Measurements from ENCODE around the gene REV3L.
"Not testable (repeated sequence)": the region's sequence is repeated elsewhere in the genome, so short reads cannot be mapped to it uniquely, and the experiment has no call there.

The REV3L gene

DNA sequence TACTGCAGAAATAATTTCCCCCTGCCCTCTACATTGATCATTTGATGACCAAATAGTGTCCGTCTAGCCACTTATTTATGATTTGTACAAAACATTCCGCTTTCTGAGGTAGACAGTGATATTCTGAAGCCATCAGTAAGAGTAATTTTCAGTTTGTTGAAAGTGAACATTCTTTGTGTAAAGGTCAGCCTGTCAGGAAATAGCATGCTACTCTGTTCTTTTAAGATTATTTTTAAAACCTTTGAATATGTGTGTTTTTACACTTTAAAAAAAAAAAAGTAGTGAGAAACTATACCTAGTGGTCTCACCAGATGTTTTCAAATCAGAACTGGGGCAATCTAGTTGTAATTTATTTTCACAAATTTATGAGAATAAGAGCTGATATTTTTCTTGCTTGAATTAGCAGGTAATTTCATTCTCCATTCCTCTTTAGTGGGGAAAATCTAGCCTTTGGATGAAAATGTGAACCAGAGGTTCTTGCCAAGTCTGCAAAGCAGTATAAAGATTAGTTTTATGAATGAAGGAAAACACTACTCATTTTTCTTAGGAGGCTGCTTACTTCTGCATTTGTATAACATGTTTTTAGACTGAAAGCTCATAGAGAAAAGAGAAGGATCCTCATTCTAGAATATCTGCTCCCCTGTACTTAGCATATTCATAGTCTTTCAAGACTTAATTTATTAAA lies 12.1 kb upstream of the REV3L start:
- no peak for DNase-seq (ENCODE audit: low read depth)

DNA sequence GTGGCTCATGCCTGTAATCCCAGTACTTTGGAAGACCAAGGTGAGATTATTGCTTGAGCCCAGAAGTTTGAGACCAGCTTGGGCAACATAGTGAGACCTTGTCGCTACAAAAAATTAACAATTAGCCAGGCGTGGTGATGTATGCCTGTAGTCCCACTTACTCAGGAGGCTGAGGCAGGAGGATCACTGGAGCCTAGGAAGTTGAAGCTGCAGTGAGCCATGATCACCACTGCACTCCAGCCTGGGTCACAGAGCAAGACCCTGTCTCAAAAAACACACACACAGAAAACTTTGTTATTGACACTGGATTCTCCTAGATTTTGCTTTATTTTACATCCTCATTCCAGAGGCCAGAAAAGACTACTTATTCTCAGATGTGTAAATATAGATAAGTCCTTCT lies 9.5 kb upstream of the REV3L start:
- DNase-seq (ENCODE audit: low read depth) = no peak

DNA sequence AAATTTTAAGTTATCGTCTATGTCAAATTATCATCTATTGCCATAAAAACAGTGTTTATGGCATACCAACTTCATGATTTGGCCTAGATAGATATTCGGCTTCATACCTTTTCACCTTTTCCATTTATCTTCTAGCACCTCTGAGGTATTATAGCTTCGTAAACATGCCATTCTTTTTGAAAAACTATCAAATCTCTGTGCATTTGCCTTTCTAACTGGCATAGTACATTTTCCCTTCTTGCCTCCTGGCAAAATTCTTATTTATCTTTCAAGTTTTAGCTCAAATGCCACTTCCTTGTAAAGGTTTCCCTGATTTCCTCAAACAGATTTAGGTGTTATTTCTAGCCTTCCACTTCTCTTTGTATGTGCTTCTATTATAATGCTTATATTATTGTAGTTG lies 7.0 kb upstream of the REV3L start:
- no peak for DNase-seq (ENCODE audit: low read depth)

DNA sequence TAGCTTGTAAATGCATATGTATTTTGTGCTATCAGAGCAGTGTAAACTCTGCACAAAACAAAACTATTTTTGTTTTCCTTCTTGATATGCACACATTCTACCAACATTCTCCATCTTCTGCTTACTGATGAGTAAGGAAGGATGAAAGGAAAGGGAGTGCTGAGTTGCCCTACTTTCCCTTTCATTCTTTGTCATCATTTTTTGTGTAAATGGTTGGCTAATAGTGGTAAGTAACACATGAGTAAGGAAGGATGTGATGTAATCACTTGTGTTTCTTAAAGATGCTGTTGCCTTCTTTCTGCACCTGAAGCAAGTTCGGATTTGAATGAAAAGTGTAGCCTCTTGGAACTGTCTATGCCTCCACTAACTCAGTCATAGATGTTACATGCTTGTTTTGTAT lies 4.6 kb upstream of the REV3L start:
- no peak for DNase-seq (ENCODE audit: low read depth)

DNA sequence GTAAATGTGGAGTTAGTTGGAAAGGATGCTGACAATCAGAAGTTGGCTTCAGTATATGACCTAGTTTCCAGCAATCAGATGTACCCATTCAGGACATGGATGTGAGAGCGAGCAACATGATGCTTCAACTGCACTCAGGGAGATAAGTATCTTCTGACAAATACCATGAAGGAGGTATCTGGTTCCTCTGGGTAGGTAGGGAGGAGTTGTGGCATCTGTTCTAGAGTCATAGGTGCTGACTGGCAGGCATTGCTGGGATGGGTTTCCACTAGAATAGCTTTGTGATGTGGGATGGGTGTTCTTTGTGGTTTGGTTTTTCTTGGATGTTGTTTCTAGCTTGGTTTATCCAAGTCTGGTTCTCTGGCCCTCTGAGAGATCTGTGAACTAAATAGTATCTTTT lies 3.9 kb upstream of the REV3L start:
- DNase-seq (ENCODE audit: low read depth) = no peak

DNA sequence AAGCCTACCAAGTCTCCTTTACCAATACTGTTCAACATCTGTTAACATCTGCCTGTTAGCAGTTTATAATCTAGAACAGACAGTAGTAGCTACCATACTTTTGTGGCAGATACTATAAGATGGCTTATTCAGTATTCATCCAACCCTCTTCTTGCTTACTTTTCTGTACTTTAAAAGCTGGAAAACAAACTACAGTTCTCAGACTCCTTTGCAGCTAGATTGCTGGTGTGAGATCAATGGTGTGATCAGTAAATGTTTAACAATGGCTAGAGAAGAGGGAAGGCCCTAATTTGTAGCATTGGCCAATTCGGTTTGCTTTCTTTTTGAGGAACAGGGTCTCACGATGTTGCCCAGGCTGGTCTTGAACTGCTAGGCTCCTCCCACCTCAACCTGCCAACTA lies 3.5 kb upstream of the REV3L start:
- no peak for DNase-seq (ENCODE audit: low read depth)

DNA sequence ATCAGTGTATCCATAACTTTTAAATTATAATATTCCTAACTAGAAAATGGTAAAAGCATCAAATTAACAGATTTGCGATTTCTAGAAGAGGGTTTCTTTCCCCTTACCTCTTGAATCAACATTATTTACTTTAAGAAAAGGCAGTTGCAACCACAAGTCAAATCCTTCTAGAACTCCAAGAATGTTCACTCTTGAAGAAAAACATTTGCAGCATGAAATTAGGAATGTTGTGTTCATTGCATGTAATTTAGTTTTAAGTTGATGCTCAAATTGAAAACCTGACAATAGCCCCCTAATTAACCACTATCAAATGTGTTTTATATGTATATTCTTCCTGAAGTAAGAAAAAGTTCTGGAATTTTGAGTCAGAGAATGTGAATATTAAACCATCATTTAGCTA lies 2.3 kb upstream of the REV3L start:
- DNase-seq (ENCODE audit: low read depth) = no peak

DNA sequence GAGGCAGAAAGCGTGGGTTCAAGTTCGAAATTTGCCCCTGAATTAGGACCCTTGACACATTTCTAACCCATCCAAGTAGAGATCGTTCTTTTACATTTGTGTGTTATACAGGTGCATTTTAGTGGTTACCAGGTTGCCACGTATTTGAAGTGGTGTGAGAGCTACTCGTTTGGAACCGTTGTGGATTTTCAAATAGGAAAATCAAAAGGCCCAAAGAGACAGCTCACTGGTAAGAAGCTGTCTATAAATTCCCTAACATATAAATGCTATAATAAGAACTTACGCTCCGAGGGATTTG lies 1.6 kb upstream of the REV3L start:
- DNase-seq (ENCODE audit: low read depth) = no peak

DNA sequence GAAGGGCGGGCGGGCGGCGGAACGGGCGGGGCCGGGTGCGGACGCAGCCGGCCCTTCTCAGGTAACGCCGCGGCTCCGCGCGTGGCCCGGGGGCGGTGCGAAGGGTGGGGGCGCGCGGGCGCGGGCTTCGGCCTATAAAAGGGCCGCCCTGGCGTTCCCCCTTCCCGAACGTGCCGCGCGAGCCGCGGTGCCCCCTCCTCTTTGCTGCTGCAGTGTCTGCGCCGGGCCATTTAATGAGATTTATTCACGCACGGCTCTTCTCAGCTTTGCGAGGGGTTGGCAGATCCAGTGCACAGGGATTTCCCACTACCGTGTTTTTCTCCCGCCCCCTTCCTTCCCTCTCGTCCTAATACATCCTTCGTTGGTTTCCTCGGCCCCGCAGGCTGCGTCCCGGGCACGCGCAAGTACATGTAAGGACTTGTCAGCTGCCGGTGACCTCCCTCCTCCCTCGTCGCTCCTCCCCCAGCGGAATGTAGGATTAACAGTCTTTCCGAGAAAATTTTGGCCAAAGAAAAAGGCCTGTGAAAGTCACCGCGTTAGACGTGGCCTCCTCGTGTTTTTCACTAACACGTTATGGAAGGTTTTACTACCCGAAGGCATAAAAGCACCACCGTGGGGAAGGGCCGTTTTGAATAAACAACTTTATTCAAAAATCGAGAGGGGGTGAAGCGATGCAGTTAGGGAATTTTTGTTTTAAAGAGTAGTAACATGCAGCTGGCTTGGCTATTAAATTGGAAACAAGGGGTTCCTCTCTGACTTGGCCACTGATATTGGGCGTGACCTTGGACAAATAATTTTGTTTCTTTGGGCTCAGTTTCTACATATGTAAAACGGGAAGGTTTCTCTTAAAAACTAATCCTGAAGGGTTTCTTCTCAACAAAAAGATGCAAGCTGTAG lies 966 bp upstream of the REV3L start:
- DNase-seq (ENCODE audit: low read depth) = peak; percentile 57

DNA sequence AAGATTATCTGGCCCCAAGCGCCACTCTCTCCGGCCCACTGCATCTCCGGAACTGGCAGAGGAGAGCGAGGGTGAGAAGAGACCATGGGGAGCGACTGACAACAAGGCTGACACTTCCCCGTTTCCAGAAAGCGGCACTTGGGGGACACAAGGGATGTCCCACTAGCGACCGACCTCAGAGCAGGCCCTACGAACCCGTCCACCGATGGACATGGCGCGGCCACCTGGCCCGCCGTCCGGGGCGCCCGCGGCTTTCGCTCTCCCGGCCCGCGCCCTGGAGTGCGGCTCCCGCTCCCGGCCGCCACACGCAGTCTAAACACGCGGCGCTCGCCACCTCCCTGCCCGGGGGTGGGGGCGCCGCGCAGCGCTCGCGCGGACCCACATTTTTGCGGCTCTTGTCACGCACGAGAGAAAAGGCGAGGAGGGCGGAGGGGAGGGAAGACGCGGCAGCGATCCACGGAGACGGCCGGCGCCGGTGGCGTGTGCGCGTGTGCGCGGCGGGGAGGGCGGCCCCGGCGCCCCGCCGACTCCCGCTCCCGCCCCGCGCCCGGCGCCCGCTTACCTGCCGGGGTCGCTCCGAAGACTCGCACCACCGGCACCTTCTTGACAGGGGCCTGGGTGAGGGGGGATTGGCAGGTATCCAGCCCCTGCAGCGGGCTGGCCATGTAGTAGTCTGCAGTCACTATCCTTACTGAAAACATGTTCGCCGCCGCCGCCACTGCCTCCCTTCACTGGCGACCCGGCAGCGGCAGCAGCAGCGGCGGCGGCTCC lies 645 bp downstream of the REV3L start:
- no peak for DNase-seq (ENCODE audit: low read depth)

DNA sequence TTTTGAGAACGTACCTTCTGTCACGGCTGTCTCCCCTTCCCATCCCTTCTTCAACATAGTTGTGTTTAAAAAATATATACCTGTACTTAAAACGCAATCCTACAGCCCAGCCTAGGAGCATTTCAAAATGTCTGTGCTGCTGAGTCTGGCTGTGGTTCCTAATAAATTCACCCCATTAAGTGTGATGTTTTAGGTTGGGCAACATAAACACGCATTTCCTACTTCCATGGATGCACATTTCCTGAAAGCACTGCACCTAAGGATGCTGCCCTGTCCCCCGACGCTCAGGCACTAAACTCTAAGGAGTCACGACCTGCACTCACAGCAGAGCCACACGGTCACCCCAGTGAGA lies 1.2 kb downstream of the REV3L start:
- DNase-seq (ENCODE audit: low read depth) = no peak

DNA sequence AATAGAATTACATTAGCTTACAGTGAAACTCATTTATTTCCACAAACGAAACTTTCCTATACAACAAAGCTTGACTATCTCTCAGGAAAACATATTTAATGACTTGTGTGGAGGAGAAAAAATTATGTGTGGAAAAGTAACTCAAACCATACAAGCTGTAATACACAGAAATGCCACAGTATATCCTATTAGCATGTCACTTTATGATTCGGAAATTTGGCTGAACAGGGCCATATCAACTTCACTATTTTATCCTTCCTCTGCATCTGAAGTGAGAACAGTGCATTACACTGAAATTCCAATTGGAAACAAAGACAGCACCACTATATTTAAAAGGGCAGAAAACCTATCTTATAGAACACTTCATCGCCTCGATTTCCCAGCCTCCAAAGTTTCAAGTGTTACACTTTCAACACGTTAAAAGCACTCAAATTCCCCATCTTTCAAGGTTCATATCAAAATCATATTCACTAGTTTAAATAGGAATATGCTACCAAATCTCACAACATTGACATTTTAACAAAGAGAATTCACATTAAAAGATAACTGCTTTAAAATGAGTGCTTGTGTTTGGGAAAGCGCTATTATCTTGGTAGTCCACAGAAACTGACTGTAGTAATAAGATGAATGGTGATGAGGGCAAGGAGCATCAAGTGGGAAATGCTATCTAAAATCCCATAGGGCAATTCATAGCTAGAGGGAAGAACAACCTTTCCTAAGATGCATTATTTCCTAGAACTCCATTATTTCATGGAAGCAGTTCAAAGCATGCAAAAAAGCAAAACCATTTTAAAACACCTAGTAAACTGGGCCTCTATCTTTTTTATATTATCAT lies 1.8 kb downstream of the REV3L start:
- DNase-seq (ENCODE audit: low read depth) = no peak

DNA sequence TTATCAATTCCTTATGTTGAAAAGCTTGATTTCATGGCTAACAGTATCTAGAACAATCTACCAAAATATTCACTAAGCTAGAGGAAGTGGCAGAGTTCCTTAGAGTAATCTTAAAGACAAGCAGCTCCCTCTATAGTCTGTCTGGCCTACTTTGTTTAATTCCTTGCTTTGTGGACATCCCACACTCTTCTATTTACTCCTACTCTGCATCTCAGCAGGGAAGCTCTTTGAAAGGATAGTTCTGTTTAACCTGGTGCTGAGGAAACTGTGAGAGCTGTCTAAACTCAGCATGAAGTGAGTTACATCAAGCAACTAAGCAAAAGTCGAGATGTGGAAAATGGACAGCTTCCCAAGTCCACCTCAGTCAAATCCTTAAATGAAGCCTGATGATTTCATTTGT lies 4.3 kb downstream of the REV3L start:
- DNase-seq (ENCODE audit: low read depth) = no peak

DNA sequence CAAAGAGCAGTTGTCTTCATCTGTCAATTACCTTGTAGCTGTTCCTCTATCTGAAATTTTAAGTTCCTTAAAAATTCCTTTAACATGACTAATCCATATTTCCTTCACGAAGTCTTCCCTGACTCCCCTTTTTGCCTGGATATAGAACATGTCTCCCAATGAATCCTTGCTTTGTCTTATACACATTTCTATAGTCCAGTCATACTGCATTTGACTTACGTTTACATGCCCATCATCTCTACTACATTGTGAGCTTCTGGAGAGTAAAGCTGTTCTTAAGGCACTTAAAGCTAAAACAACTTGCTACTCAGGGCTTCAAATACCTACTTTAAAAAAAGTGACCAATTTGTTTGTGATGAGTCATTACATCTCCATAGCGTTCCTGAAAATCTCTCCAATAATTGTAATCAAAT lies 4.9 kb downstream of the REV3L start:
- no peak for DNase-seq (ENCODE audit: low read depth)

DNA sequence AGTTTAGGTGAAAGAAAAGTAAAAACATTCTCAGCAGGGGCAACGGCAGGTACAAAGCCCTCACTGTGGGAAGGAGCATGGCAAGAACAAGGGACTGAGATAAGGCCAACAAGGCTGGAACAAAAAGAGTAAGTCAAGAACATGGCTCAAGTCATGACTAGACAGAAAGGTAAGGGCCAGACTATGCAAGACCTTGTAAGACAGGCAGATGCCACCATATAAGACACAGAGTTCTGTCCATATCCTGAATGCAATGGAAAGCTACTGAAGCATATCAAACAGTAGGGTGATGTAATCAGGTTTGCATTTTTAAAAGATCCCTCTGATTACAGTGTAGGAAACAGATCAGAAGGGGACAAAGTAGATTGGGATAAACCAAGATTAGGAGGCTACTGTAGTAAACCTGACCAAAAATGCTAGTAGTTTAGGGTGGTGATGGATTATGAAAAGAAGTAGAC lies 5.5 kb downstream of the REV3L start:
- DNase-seq (ENCODE audit: low read depth) = no peak

DNA sequence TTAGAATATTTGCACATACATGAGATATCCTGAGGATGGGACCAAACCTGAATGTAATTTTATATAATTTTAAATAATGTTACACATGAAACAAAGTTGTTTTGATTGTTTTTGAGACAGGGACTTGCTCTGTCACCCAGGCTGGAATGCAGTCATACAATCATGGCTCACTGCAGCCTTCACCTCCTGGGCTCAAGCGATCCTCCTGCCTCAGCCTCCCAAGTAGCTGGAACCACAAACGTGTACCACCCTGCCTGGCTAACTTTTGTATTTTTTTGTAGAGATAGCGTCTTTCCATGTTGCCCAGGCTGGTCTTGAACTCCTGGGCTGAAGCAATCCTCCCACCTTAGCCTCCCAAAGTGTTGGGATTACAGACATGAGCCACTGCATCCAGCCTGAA lies 7.0 kb downstream of the REV3L start:
- not testable (repeated sequence) for DNase-seq (ENCODE audit: low read depth)

DNA sequence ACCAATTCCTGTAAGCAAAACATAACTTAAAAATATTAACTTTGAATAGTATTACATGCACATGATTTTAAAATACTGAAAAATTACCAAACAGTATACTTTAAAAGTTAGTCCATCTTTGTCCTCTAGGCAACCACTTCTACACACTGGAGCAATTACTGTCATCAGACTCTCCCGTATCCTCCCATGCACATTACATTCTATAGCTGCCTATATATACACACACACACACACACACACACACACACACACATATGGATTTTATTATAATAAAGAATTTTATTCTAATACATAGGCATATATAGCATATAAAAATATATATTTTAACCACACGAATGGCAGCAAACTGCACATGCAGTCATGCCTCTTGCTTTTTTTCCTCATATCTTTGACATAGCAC lies 8.2 kb downstream of the REV3L start:
- DNase-seq (ENCODE audit: low read depth) = no peak

DNA sequence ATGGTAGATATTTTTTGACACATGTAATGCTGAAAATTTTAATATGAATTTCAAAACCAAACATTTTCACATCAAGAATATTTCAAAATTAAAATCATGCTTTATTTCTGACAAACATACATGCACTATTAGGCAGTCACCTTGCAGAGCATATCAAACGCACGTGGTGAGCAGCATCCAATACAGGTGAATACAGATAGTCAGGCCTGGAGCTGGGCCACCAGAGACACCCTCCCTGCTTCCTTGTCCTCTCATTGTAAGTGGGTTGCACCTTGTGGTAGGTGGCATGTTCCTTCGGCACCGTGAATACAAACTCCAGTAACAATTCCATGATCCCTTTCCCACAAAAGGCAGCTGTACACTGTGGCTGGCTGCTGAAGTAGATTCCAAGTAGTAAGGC lies 8.9 kb downstream of the REV3L start:
- no peak for DNase-seq (ENCODE audit: low read depth)

DNA sequence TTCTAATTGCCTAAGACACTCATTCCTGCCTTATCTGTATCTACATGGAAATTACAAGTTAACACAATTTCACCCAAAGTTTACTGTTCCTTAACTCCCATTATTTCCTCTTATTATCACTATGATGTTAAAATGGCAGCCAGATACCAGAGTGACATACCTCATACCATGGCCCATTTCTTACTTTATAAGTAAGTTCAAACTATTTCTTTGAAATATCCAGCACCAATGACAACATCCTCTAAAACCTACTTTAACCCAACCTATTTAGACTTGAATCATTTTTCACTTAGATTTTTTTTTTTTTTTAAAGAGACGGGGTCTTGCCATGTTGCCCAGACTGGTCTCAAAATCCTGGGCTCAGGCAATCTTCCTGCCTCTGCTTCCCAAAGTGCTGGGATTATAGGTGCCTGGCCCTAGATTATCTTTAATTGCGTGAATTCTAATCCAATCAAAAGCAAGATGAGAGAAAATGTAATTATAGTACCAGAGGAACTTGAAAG lies 10.0 kb downstream of the REV3L start:
- no peak for DNase-seq (ENCODE audit: low read depth)

DNA sequence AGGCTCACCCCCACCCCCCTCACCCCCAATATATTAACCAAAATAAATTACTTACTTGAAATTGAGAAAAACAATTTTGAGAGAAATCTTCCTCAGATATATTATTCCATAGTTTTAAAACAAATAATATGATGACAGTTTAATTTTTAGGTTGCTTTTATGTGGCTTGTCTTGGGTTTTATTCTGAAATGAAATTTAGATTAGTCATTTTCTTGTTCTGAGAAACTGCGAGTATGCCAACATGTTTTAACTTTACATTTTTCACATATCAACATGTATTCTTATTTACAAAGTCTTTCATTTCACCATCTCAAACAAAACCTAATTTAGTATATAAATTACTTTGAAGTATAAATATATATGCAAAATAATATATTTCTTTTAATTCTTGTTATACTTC lies 11.1 kb downstream of the REV3L start:
- DNase-seq (ENCODE audit: low read depth) = no peak

DNA sequence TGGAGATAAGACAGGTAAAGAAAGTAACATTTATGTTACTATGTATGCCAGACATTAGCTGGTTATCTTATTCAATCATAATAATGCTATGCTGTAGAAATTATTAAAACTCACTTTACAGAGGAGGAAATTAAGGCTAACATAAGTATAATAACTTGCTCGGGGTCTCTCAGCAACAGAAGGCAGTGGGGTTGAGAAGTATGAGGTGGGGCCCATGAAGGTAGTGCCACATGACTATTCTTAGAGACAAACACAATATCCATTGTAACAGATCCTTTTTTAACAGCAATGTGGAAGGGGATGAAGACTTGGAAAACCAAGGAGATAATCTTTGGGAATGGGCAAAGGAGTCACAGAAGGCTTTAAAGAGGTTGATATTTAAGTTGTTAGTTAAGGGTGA lies 11.5 kb downstream of the REV3L start:
- DNase-seq (ENCODE audit: low read depth) = no peak

DNA sequence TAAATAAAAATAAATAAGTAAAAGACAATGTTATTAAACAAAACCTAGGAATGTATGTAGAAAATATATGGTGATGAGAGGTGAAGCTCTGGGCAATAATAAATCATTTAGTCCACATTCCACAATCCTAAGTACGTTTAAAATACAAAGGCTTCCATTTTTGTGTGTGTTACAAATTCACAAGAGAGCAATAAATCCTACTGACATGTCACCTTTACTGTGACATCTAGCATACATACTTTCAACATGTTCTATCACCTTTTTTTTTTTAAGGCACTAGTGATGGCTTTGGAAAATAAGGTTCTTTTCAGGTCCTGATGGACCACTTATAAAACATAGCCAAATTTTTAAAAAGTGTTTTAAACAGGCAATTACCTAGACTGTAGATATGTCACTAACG lies 12.0 kb downstream of the REV3L start:
- DNase-seq (ENCODE audit: low read depth) = no peak
